HG03025 (cell line): ENCODE measurements around the gene EPHA3.

Experiments
- ATAC-seq: cut with Tn5 transposase; IDR thresholded peaks from one replicate; pipeline ENCODE4 v1.9.1; 2021; ENCODE audit warnings: mild to moderate bottlenecking, moderate library complexity; ENCODE audit not compliant: unreplicated experiment, low FRiP score

EPHA3 gene

GRCh38 chr3:89144080-89144479 lies 36.7 kb downstream of the EPHA3 start:
- ATAC-seq, result no peak

GRCh38 chr3:89145995-89146394 lies 38.6 kb downstream of the EPHA3 start:
- ATAC-seq, result no peak

- no peak for ATAC-seq
Observed at GRCh38 chr3:89154416-89154815, 47.0 kb downstream of the EPHA3 start.

GRCh38 chr3:89155811-89156210 lies 48.4 kb downstream of the EPHA3 start:
- no peak for ATAC-seq

DNA sequence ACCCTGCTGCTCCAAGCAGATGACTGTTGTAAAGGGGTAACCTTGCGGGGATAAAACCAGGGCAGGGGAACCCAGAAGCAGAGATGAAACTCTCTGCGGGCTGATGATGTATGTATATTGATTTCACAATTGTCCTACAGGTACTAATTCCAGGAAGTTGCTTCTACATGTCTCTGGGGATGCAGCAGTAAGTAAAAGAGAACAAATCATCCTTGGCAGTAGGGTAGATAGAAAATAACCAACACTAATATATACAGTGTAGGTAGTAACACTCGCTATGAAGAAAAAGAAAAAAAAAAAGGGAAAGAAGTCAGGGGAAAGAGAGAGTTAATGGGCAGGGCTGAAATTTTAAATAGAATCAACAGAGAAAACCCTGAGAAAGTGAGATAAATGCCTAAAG lies 50.2 kb downstream of the EPHA3 start:
- ATAC-seq, result no peak

- no peak for ATAC-seq
Observed at GRCh38 chr3:89159605-89160004, 52.2 kb downstream of the EPHA3 start.

DNA sequence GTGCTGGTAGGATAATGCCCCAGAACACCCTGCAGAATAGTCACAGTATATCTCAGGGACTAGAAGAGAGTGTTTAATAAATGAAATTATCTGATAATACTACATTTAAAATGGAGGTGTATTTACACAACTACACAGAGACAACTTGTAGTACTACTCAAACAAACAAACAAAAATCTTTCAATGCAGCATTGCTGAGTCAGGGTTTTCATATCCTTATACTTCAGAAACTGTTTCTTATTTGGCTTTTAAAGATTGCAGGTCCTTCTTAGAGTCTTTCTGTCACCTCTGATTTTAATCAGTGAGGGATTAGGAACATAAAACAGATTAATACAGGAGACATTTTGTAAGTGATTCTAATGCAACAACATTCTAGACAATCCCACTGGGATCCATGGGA lies 57.4 kb downstream of the EPHA3 start:
- no peak for ATAC-seq

DNA sequence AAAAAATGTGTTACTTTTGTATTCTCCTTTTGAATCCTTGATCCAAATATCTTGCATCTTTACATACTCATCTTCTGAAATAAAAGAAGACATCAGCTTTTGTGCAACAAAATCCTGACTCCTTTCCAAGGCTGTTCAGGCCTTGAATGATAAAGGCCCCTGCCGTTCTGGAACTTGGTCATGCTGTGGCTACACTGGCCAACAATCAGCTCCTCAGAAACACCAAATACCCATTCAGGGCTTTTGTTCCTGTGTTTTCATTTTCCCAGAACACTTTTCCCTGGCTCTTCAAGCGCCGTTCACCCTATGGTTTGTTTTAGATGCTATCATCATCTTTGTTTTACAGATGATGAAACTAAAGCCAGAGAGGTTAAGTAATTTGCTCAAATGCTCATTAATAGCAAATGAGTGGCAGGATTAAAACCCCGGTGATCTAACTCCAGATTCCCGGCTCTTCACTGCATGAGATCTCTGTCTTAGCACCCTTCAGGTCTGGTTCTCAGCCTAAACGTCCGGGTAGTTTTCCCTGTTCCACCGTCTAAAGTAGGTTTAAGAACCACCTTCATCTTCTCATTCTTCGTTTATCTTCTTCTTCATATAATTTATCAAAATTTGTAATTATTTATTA lies 58.3 kb downstream of the EPHA3 start:
- no peak for ATAC-seq

DNA sequence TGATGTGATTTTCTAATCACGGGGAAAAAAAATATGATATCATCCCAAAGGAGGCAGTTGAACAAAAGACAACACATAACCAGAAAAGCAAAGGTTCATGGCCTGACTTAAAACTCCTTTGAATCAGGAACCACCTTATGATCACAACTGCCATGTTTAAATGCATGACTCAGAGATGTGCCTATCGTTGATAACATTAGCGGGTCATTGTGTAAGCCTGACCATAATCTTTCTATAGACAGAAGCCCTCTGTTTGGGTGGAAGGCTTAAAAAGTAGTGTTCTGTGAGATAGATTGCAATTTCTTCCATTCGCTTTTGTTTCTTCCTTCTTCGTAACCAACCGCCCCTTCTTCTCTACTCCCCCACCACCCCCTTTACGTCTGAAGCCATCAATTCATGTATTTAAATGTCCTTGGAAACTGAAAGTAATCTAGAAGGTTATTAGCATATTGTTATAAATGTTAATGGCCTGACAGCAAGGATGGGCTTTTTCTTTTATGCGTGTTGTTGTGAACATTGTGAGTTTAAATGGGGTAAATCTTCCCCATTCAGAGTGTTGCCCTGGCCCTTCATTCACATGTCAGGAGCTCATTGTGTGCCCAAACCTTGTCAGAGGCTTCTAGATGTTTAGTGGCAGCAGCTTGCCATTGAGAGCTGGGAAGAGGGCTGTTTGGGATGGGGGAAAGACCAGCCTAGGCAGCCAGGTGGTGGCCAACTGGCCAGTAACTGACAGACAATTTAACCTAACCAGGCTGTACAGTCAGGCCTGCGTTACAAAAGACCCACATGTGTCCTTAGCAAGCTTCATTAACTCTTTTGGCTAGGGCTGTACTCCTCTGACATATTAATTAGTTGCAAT lies 64.5 kb downstream of the EPHA3 start:
- no peak for ATAC-seq

DNA sequence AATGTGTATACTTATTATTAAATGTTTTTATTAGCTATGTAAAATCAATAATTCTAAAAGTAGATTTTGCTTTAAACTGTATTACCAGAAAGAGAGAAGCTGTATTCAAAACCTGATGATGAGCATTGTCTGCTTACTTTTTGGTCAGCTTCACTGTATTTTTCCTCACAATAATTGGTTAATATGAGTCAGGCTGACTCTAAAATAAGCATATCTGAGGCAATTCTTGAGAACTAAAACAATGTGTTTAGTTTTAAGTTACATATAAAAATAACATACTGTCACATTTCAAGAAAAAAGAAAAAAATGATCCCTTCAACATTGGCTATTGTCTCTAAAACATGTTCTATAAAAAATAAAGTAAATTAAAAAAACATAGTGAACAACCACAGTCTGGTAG lies 66.1 kb downstream of the EPHA3 start:
- no peak for ATAC-seq

DNA sequence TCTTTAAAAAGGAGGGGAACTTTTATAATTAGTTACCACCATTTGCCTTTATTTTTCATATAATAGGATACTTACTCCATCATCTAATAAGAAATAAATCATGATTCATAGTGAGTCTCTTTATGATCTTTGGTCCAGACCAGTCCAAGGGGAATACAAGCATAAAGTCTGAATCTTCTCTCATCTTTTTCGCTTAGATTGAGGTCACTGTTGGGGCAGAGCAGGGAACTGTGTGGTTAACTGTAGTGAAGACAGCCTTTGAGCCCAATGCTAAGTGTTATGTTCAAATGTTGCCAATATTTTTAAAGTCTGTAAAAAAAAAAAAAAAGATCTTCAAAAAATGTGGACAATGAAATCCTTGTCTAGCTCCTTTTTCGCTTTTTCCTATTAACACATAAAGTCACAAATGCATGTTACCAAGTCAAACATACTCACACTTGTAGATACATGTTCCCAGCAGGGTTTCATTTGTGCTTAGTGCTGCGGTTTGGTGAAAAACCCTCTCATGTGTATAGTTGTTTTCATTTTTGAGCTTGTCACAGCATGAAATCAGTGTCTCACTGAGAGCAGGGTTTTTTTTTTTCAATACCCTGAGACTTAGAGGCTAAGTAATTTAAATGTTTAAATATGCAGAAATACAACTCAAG lies 72.1 kb downstream of the EPHA3 start:
- ATAC-seq, result peak; percentile 89

DNA sequence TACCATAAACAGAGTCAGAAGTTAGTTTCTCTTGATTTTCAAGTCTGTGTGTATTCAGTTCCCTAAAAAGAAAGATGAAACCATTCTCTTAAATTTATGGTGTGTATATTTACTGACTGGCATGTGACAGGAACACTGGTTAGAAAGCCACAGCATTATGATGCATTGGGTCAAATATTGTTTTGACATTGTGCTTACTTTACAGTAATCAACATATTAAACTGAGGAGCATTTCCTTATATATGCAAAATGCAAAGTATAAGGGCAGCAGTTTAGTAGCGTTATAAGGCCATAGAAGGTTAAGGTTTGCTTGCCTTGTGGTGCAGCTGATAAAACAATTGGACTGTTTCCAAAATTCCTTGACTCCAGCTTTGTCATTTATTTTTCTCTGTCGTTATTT lies 72.9 kb downstream of the EPHA3 start:
- ATAC-seq, result no peak

- ATAC-seq, result no peak
Observed at GRCh38 chr3:89182056-89182455, 74.6 kb downstream of the EPHA3 start.

DNA sequence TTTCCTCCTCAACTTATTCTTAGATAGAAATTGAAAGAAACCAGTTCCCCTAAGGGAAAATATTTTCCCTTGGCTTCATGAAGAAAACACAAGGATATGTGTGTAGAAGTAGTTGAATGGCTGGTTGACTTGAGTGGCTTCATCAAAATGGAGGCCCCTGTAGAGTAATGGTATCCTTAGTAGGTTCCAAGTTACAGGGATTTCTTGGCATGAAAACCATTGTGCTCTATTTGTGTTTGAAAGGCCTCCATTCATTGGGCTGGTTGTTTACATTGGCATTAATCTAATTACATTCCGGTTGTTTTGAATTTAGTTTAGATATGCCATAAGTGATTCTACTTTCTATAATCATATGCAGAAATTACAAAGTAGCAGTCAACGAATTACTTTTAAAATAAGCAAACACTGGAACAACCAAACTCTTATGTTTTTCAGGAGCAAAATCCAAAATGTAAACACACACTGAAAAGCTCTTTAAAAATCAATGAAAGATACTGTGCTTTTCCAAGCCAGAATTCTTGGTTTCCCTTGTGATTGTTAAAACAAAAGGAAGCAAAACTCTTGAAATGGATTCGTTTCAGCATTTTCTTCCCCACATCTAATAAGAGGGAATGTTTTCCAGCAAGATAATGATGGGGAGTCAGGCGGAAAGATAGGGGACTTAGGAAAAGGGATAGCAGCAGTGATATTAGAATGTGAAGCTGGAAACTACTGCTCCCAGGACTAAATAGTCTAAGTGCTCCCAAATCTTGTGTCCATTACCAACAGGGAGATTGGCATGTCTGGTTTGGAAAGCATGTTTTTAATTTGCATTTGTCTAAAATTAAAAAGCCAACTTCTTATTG lies 77.0 kb downstream of the EPHA3 start:
- no peak for ATAC-seq

DNA sequence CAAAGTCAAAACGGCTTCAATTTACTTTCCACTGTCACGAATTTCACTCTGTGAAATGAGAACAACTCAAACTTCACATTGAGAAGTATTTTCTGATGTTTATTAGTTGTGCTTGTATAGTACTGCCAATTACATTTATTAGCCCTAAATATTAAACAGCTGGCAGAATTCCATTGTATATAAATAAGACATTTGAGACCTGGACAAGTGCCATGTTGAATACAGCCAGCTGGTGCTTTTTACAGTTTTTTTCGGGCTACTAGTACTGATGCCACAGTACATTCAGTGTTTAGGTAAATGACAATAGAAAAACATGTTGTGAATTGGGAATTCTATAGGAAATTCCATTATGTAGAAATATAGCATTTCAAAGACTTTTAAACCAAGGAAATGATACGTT lies 79.0 kb downstream of the EPHA3 start:
- ATAC-seq, result no peak

DNA sequence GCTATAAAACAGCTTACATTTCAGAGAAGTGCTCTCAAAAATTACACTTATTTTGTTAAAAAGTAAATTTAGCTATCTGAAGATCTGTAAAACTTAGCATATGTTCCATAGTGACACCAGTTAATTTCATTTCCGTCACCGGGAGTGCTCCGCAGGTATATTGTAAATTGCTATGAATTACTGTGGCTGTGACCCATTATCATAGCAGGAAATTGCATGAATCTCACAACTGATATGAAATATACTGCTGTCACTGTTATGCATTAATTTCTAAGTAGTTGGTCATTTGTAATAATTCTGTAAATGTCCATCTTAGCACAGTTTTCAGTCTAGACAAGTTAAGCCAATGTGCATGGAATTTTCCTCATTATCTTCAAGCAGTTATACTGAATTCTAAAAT lies 91.2 kb downstream of the EPHA3 start:
- ATAC-seq, result no peak

DNA sequence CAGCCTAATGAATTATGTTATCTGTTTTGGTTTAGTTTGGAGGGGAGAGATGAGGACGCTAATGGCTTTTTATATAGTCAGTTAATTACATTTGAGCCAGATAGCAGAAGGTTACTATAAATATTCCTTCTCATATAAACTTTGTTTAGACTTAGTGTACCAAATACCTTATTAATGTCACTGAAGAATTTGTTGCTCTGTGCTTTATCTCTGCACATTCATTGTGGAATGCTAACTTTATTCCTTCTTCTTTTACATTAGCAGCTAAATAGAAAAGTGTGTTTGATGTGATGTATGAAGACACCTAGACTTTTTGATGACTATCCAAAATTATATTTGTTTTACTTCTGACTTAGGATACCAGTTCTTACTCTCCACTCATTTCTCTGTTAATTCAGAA lies 105.2 kb downstream of the EPHA3 start:
- ATAC-seq, result no peak

DNA sequence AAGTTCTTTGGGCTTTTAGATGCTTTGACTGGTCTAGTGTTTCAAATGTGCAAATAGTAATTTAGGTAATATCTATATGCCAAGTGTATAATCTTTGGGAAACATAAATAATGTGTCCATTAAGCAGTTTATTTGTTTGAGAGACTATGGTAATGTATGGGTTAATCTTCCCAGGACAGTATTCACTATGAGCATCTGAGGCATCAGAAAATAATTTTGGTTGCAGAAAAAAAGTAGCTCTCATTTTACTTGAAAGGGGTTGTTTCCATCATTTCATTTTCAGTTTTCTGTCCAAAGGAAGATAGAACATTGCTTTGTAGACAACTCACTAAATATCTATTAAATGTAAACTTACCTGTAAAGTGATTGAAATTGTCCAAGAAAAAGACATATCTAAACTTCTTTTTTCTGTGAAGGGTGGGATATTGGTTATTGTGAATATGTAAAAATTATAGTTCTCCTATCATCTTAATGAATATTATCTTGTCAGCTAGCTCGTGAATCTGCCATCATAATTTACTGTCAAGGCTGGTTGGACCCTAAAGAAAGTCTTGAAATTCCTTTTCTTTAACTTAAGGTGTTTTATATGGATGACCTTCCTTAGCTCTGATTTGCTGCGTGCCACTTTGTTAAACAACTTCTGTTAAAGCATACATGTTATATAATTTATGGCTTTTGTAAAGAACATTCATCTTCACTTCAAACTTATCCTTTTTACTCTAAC lies 108.8 kb downstream of the EPHA3 start:
- ATAC-seq, result no peak

DNA sequence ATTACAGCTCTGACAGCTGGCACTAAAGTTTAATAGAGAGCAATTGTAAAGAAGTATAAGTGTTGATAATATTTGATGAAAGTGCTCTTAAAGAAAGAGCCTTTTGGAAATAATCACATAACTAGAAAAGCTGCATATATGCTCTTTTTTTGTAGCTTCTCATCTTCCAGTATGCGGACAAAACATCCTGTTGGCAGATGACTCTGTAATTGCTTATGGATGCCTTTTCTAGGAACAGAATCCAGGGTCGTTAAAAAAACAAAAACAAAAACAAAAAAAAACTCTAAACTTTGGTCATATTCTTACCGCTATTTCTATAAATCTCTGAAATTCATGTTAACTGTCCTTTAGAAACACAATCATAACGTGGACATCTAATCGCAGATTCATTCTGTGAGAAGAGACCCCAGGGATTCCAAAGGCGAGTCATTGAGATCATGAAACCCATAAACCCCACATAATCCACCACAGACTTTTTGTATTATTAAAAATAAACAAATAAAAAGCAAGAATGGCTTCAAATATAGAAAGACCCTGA lies 109.8 kb downstream of the EPHA3 start:
- no peak for ATAC-seq

DNA sequence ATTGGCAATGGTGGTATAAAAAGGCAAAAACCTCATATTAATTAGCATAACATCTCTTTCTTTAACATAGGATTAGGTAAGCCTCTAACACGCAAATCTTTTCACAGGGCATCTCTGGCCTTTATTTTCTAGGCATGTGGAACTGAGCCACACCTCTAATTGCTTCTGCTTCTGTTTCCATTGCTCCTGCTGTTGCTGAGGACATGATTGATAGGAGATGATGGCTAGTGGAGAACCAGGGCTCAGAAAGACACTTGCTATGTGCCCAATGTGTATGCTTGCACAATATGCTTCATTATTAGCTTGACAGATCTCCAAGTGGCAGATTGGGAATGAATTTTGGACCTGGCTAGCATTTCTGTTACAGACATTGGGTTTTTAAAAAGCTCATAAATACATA lies 114.5 kb downstream of the EPHA3 start:
- no peak for ATAC-seq
